Stimulated activated CD4-positive, alpha-beta T cell treated with anti-CD3 and anti-CD28 coated beads, Interleukin-1b, Interleukin-23, amount 100 ng/mL, for 1 hour (primary cell): ENCODE measurements around the gene COL28A1.
"Not testable (repeated sequence)": the region's sequence is repeated elsewhere in the genome, so short reads cannot be mapped to it uniquely, and the experiment has no call there.

ENCODE experiments used
- DNase-seq, 2 donors: peaks; one replicate each; pipeline ENCODE4 v3.0.0-alpha.2; 2020; ENCODE audit warnings: low read depth in 2 of 2

The COL28A1 gene

DNA sequence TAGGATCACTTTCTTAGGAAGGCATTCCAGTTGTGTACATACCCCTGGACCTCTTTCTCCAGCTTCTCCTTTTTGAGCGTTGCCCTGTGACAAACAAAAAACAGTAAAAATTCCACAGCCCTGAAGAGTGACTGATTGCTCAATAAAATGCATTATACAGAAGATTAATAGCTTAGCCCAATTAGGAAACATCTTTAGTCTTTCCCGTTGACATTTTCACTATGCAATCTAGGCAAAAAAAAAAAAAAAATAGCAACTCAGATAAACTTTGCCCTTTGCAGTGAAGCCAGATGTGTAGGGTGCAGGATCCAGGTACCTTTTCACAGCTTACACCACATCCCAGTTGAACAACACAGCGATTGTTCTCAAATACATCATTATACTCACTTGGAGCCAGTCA lies 17.9 kb downstream of the COL28A1 start:
- DNase-seq, result no peak

DNA sequence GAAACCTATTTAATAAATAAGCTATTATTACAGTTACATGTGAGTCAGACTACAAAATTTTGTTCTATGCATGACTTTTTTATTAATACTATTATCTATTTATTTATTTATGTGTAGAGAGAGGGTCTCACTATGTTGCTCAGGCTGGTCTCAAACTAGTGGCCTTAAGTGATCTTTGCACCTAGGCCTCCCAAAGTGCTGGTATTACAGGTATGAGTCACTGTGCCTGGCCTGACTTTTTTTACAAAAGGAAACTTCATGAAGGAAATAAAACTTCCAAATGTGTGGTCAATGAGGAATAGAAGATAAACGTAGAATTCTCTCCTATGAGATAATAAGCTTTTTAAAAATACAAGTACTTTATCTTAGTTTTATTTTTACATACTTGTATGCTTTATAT lies 19.0 kb downstream of the COL28A1 start:
- DNase-seq, result no peak

DNA sequence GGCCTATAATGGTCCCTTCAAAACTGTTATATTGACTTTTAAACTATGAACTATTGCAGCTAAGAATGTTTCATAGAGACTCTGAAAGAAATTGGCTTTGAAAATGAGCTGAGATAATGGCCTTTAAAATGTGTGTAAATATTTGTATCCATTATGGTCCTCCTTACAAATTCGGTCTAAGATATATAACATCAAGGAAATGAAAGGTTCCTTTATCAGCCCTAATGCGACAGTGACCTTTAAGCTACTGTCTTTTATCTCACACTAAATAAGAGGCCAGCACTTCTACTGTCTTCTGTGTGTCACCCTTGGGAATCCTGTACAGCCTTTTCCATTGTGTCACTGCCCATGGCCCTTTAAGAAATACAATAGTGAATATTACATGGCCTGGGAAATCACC lies 19.5 kb downstream of the COL28A1 start:
- DNase-seq, result no peak

DNA sequence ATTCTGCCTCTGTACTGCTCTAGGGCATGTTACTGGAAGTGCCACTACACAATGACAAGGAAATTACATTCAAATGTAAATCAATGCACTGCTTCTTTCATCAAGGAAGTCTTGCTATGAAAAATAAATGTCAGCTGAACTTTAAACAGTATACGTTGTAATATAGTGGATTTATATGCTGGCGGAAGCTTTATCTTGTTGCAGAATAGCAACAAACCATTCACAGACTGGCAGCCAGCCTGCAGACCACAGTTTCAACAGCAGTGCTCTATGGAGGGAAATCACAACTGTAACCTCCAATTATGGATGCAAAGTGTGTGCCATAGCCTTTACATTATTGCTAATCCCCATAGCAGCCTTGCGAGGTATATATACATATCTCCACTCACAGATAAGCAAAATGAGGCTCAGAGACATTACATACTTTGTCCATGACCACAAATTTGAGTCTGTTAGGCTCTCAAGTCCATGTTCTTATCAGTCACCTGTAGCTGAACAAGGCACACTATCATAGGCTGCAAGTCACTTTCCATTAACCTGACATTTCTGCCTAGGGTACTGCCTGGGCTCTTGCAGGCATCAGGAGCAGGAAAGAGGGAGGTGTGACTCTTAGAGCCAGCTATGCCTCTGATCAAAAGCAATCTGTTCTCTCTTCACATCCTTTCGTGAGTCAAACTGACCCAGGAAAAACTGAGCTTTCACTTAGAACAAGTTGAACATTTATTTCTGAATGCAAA lies 22.6 kb downstream of the COL28A1 start:
- DNase-seq, result no peak

DNA sequence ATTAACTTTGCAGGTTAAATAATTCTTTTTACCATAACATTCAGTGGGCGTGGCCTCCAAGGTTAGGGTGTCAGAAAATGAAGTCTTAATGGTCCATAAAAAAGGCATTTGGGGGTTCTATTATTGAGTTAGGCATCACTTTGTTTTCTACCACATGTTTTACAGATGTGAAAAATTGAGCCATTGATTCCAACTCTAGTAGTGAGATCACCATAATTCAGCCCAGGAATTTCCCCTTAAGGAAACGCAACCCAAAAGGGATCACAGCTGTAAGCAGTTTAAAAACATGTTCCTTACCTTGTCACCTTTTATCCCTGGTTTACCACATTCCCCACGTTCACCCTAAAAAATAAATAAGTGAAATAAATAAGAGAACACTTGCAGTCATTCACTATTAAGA lies 24.9 kb downstream of the COL28A1 start:
- DNase-seq, result no peak

DNA sequence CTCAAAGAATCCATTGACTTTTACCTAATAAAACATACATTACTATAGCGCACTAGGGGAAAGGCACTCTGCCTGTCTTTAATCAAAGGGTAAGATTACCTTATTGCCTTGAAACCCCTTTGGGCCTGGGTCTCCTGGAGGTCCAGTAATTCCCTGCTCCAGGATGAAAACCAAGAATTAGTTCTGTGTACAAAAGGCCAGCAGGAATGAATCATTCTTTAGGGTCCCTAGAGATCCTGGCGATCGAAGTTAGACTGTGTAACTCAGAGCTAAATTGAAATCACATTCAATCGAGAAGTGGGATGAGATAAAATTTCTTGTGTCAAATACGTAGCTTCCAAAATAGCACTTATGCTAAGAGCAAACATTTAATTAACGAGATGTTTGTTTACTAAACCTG lies 29.8 kb downstream of the COL28A1 start:
- DNase-seq, result no peak

DNA sequence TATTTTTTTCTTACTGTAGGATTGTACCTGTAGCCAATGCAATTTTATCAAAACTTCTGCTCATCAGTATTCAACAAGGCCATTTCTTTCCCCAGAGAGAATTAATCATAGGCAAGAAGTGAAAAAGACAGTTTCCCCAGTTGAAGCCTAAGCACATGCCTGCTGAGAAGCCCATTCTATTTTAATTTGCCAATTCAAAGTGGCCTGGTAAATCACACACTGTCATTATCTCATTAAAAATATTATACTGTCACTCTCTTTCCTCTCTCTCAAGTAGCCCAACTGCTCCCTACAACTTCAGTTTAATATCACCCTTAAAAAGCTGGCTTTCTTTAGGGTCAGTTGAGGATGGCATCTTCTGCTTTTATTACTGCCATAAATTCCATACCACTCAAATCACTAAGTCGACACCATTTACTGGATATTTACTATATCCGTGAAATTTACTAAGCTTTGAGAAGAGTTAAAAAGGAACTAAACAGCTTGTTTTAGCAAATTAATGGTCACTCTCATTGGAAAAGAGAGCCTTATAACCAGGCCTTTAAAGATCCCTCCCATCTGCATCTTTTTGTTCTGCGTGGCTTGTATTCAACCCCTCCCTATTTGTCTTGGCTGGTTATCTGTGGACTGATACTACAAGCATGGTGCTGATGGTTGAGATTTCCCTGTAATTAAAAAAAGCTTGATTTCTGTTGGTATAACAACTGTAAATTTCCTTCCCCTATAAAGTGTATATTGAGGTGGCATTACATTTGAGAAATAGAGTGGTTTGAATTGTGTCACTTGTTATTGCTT lies 30.6 kb downstream of the COL28A1 start:
- no peak for DNase-seq

DNA sequence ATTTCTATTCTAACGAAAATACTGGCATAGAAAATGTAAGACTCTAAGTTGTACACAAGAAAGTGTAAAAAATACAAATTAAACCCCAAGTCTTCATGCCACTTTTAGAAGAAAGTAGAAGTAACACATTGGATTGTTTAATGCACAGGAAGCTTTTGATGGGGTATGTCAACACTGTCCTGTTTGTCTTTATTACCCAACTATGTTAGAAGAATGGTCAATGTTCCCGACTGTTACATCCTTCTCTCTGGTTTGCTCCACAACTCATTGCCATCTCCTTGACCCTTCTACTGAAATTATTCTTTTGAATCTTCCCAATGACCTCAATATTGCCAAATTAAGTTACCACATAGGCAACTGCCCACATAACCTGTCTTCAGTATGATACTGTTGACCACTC lies 35.8 kb downstream of the COL28A1 start:
- DNase-seq, result no peak

DNA sequence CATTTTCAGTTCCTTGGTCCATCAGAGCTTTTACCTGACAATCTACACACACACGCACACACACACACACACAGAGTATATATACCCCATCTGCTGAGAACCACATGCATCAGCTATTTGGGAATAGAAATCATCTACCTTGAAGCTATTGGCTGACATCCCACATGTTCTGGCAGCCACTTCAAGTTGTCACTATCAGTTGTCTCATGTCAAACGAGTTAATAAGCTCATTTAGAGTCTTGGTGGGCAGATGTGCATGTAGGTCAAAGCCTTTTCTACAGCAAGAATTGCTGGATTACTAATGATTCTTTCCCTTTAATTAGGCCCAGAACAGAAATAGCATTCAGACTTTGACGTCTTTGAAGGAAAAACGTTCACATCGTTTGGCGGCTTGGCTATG lies 36.8 kb downstream of the COL28A1 start:
- no peak for DNase-seq

DNA sequence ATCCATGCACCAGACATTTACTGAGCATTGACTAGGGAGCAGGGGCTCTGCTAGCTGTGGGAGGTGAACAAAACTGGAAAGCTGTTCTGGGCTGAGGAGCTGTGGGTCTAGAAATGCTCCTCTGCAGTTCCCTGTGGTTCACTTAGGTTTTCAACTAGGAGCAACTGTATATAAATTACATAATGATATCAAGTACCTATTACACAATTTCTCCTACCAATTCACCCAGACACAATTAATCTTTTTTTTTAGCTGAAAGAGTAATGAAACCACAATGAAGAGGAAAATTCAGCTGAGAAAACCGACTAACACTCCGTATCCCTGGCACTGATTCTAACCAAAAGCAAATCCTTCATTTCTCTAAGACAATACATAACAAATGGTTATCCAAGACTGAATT lies 39.4 kb downstream of the COL28A1 start:
- no peak for DNase-seq

DNA sequence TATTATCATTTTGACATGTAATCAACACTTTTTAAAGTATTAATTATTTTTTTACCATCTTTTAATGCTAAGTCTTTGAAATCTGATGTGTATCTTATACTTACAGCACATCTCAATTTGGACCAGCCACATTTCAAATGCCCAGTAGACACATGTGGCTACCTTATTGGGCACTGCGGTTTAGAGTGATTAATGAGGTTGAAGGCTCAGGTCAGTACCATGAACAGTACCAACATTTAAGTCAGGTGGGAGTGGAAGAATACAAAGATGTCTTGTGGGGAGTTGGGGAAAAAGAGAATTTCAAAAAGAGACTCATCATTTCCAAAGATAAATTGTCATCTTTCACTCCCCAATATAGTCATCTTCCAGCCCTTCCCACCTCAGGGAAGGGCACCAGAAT lies 40.5 kb downstream of the COL28A1 start:
- no peak for DNase-seq

DNA sequence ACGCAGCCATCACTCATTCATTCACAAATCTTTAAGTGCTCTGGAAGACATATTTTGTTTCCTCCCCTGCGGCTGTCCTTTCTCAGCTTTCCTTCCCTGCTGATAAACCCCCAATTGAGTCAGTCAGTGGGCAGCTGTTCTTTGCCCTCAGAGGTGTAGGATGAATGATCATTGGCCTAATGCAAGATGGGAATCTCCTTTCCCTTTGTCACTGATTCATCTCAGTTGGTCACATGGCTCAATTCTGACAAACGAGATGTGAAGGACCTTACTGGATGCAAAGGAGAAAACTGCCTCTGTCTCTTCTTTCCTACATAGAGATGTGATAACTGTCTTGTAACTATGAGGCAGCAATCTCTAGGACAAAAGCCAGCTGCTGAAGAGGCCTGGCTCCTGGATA lies 44.6 kb downstream of the COL28A1 start:
- no peak for DNase-seq

DNA sequence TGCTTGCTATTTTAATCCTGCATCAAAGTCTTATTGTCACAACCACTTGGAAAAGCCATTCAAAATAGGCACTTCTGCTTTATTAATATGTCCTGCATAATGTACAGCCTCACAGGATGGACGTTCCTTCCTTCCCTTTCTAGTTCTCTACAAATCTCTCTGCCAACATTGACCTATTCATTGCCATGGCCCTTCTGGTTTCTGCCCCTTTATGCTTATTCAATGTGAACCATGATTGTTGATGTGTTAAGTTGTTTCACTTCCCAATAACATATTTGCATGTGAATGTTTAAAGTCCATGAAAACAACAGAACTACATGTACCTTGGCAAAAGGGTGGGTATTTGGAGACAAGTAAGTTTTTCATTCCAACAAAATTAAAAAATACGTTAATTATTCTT lies 45.7 kb downstream of the COL28A1 start:
- no peak for DNase-seq

DNA sequence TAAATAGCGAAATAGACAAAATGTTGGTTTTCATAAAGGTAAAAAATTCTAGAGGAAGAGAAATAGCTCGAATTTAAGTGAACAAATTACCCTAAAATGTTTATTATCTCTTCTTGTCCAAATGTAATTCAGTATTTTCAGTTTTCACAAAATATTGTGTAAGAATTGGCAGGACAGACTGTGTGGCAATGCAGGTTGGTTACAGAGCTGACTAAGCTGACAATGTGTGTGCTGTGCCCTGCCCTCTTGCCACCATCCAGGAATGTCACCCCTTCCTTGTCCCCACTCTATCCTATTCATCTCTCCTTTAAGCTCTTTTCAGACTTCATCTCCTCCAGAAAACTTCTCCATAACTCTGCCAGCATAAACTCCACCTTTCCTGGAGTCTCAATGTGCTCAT lies 46.1 kb downstream of the COL28A1 start:
- no peak for DNase-seq

DNA sequence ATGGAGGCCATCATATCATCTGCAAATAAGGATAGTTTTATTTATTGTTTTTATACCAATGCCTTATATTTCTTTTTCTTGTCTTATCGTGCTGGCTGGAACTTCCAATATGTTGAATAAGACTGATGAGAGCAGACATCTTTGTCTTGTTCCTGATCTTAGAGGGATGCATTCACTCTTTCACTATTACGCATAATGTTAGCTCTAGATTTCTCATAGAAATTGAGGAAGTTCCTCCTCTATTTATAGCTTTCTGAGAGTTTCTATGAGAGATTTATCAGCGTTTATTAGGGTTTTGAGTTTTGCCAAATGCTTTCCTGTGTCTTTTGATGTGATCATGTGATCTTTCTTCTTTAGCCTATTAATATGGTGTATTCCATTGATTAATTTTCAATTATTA lies 49.3 kb downstream of the COL28A1 start:
- DNase-seq, result no peak

DNA sequence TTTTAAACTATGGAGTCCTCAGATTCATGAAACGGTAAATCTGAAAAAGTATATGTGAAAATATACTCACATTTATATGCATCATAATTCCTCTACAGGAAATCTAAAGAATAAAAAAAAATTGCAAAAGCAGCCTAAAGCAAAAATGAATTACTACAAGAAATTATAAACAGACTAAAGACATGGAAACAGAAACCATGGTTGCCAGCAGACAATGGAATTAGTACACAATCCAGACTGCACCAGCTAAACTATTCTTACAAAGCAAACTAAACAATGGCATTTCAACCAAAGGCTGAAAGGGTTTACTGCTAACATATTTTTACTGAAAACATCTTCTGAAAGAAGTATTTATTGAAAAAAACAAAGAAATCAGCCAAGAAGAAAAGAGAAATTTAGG lies 51.6 kb downstream of the COL28A1 start:
- DNase-seq, result no peak

DNA sequence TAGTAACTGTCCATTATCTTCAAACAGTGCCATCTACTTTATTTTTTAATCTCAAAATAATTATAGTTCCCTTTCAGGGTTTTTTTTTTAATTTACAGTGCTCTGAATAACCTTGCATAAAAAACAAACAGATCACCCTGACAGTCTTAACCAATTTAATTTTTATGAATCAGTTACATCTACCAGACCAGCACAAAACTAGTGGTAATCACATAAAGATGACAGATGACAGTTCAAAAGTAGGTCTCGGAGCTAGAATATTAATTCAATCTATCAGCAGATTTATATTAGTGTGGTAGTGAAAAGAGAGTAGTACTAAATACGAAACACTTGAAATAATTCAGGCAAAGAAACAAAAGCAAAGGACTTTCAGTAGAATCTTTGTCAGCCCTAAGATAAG lies 53.9 kb downstream of the COL28A1 start:
- no peak for DNase-seq

DNA sequence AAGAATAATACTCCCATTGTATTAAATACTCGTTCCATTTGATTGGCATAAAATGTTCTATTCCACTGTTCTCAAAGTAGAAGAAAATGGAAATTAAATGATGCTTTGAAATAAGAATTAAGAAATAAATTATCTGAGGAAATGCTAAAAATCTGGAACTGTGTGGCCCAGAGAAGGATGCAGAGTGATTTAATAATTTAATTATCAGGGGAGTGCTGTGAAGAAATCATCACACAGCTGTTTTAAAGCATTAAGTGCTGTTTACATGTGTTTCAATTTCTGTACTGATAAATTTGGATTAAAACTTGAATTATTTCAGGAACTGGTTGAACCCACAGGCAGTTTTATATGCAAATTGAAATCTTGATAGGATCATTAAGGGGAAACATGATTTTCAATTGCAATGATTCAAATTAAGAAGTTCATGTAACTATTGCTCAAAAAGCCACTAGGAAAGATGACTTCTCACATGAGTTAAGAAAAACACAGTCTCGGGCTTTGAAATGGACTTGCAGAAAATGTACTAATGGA lies 56.3 kb downstream of the COL28A1 start:
- no peak for DNase-seq

DNA sequence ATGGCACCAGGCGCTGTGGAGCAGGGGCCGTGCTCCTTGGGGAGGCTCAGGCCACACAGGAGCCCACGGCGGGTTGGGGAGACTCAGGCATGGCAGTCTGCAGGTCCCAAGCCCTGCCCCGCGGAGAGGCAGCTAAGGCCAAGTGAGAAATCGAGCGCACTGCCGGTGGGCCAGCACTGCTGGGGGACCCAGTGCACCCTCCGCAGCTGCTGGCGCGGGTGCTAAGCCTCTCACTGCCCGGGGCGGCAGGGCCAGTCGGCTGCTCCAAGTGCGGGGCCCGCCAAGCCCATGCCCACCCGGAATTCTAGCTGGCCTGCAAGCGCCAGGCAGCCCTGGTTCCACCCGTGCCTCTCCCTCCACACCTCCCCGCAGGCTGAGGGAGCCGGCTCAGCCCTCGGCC lies 57.1 kb downstream of the COL28A1 start:
- DNase-seq, result no peak

DNA sequence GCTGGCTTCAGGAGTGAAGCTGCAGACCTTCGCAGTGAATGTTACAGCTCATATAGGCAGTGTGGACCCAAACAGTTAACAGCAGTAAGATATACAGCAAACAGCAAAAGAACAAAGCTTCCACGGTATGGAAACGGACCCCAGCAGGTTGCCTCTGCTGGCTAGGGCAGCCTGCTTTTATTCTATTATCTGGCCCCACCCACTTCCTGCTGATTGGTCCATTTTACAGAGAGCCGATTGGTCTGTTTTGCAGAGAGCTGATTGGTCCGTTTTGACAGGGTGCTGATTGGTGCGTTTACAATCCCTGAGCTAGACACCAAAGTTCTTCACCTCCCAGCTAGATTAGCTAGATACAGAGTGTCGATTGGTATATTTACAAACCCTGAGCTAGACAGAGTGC lies 58.0 kb downstream of the COL28A1 start:
- DNase-seq, result not testable (repeated sequence)

DNA sequence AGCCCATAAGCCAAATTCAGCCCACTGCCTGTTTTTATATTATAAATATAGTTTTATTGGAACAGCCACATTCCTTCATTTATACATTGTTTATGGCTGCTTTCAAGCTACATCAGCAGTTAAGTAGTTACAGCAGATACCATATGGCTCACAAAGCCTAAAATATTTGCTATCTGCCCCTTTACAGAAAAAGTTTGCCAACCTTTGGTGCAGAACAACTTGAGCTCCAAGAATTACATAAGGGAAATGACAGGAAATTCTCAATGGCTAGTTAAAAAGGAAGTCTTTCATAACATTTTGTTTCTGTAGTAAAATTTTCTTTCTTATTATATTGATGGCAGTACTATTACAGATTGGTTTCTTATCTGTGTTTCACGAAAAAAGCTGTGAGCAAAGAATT lies 59.3 kb downstream of the COL28A1 start:
- DNase-seq, result no peak

DNA sequence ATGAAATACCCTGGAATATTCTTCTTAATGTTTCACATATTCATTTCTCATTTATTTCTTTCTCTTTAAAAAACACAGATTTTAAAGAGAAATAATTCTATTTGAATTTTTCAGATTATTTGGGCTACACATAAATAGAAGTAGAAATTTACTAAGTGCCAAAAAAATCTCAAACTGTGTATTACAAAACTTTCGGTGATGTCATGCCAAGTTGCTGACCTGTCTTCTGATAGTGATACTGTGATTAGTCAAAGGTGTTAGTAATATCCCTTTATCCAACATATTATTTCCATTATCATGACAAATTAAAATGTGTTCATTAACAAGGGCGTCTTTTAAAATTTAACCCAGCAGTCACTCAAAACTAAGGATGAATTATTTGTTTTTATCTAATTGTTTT lies 60.1 kb downstream of the COL28A1 start:
- DNase-seq, result no peak

DNA sequence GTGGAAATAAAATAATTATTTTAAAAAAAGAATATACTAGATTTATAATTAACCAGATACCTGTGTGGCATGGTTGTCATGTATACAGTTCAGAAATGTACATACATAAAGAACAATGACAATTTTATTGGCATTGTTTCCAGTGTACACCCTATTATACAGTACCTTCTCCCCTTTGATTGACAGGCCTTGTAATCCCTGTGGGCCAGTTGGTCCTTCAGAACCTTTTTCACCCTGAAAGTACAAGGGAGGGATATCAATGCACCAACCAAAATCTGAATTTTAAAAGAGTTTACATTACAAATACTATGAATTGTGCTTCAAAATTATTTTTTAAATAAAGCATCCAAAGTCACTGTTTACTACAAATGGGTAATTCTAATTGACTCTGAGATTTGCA lies 61.2 kb downstream of the COL28A1 start:
- DNase-seq, result no peak
